Activated CD8-positive, alpha-beta memory T cell treated with anti-CD3 and anti-CD28 coated beads, Interleukin-2, amount 50 U/mL, for 24 hours (primary cell): ENCODE results near the gene RBPMS2.
A peak's percentile ranks its signal among the peaks of the same experiment; 100 is the strongest.

Experiments
- DNase-seq: peaks from one replicate; pipeline ENCODE4 v3.0.0-alpha.2; 2020; ENCODE audit errors: extremely low read depth

Gene RBPMS2

DNA sequence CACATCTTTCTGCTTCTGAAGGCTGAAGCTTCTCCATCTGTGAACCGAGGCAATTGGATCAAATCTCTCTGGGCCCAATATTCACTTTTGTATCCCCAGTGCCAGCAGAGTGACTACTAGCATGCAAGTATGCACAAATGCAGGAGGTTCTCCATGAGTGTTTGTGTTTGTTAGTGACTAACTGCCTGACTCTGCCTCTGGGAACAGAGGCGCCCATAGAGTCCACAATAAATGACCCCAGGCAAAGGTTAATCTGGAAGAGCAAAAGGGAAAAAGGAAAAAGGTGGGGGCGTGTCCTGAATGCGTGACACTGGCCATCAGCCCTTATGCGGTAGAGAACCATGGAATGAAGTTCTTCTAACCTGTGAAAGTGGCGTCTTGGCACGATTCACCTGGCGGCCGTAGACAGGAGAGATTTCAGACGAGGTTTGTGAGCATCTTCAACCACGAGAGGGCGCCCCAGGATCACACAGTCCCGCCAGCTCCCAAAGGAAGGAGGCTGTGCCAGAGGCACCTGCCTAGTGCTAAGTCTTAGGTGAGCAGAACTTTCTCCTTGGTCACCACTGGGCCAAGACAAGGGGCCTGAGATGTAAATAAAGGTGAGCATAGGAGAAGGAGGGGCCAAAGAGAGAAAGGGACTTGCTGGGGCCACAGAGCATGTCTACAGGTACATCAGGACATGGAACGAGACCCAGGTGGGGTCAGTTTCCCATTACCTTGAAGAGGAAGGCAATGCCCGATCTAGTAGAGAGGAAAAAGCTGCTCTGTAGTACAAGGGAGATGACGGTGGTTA, 44.2 kb downstream of the RBPMS2 start:
- peak; percentile 73 for DNase-seq

DNA sequence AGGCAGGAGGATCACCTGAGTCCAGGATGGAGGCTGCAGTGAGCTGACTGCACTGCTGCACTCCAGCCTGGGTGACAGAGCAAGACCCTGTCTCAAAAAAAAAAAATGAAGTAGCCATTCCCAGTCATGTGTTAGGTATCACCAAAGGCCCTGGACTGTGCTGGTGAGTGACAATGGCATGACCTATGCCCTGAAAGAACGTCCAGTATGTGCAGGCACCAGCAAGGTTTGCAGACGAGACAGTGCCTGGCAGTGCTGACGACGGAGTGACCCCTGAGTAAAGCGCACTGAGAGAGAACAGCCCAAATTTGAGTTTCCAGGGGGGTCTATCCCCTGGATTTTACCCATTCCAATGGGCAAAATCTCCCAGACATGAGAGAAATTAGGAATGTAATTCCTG, 45.2 kb downstream of the RBPMS2 start:
- no peak for DNase-seq

DNA sequence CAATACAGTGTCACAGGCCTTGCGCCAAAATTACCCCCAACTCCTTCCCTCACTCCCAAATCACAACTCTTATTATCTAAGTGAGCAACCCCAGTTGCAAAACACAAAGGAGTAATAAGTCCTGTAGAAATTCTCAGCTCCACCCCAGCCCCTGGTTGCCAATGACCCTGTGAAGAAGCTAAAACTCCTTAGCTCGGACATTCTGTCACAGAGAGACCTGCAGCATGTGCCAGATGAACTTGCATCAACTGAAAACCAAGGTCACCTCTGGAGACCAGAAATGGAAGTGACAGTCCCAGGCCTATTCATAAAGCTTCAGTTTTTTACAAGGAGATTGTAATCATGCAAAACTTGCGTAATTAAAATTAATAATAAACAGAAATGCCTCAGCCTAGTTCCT, 55.2 kb downstream of the RBPMS2 start:
- DNase-seq: no peak

DNA sequence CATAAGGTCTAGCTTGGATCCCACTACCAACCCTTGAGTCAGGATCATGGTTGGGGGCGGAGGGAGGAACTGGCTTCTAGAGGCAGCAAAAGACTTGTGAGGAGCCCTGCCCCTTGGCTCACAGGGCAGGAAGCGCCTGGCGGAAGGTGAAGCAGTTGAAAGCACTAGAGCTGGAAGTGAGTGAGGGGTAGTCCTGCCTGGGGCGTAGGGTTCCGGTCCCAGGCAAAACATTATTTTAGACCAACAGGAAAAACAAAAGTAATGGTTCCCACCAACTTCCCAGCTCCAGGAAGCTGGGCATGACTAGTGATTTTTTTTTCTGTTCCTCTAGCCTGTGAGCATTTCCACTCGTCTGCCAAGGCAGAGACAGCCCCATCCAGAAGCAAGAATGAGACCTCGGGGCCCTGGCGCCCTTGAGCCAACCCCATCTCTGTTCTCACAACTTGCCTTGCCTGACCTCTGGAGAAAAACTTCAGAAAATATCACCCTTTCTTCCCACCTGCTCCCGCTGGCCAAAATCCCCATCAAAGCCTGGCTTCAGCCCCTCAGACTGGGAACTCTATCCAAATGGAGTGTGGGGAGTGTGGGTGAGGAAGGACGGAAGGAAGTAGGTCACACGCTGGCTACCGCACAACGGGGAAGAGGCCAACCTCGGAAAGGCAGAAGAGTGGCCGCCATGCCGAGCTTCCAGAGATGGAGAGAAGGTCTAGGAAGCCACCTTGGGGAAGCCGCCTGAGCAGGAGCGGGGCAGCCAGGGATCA, 57.5 kb downstream of the RBPMS2 start:
- DNase-seq: no peak

- DNase-seq: no peak
Measured at GRCh38 chr15:64717130-64717529, 58.3 kb downstream of the RBPMS2 start.

- no peak for DNase-seq
Measured at GRCh38 chr15:64716452-64716851, 58.9 kb downstream of the RBPMS2 start.

GRCh38 chr15:64713592-64713991, 61.8 kb downstream of the RBPMS2 start:
- no peak for DNase-seq

- no peak for DNase-seq
Measured at GRCh38 chr15:64712353-64712752, 63.0 kb downstream of the RBPMS2 start.

GRCh38 chr15:64710676-64711428, 64.5 kb downstream of the RBPMS2 start:
- DNase-seq: no peak

GRCh38 chr15:64706011-64706911, 69.1 kb downstream of the RBPMS2 start:
- DNase-seq: no peak

- DNase-seq: no peak
Measured at GRCh38 chr15:64705006-64705405, 70.4 kb downstream of the RBPMS2 start.

- no peak for DNase-seq
Measured at GRCh38 chr15:64703632-64703959, 71.8 kb downstream of the RBPMS2 start.

- DNase-seq: peak; percentile 92
Measured at GRCh38 chr15:64702816-64703631, 72.4 kb downstream of the RBPMS2 start.

DNA sequence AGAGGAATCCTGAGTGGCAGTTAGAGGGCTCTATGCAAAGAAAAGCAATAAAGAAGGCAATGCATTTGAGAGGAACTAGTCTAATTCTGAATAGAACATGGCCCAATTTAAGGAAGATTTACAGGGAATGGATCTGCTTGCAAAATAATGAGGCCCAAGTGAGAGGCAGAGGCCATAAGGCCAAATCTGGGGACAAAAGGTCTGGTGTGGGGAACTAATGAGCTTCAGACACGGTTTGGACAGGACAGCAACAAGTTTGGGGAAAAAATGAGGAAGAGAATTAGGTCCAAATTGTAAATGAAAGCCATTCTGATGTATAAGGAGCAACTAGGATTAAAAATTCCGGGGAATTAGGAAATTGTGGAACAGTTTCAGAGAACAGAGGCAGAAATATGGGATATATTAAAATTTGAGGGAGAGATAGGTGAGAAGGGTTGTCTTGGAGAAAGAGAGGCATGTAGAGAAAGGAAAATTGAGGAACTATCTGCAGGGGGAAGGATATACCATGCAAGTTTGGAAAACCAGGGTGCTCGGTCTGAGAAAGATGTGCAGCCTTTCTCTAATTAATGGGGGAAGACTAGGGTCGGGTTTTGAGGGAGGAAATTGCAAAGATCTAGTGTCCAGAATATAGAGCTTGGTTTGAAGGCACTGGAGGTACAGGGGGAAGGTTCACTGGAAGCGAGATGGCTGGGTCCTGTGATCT, 73.8 kb downstream of the RBPMS2 start:
- DNase-seq: no peak

DNA sequence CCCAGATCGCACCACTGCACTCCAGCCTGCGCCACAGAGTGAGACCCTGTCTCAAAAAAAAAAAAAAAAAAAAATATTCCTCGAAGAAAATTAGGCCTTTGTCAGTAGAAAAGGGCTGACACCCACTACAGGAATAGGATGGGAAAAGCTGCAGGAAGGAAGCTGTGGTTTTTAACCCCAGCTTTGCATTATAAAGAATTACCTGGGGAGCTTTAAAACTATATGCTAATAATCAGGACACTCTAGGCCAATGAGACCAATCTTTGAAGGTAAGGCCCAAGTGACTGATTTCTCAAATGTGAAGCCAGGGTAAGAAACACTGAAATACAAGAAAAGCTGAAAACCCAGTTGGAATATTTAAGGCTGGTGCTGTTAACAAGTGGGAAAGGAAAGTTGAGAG, 74.3 kb downstream of the RBPMS2 start:
- no peak for DNase-seq

GRCh38 chr15:64699751-64700388, 75.5 kb downstream of the RBPMS2 start:
- no peak for DNase-seq

GRCh38 chr15:64698823-64699222, 76.6 kb downstream of the RBPMS2 start:
- no peak for DNase-seq

- DNase-seq: no peak
Measured at GRCh38 chr15:64697911-64698369, 77.4 kb downstream of the RBPMS2 start.

DNA sequence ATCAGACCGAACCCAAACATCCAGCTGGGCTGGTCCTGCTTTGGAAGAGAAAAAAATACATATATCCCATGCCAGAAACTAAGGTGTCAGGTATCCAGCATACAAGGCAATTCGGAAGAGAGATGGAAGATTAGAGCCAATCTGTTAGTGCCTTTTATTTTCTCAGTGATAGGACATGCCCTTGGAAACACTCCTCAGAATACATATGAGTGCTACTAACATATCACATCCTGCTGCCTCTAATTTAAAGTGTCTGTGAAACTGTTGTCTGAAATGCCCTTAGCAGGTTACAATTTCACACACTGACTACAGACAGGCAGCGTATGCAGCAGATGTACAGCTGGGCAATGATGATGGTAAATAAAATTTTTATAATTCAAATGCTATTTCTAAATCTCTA, 78.9 kb downstream of the RBPMS2 start:
- DNase-seq: no peak
